Ureter (tissue), 1 donor: Measurements from ENCODE around the gene SEMA4C. TPM values are rescaled to one million over a fixed set of nuclear protein-coding genes. Genes with fewer than 3 reads are reported as not detected.

Experiments
- DNase-seq: peaks from one replicate; pipeline ENCODE4 v3.0.0-alpha.2; 2020; ENCODE audit warnings: low spot score
- total RNA-seq: library from RNA; stranded (reverse); gene quantifications from one replicate; pipeline ENCODE4 v1.2.4, GENCODE V29; 2023
- donor health status: DM: yes; HTN: yes; CAD: no.

The SEMA4C gene
- total RNA-seq, 1 donor from 2014 or later, result 58.0 TPM

- no peak for DNase-seq
Observed at GRCh38 chr2:96819876-96820511, 49.9 kb downstream of the SEMA4C start.

- no peak for DNase-seq
Observed at GRCh38 chr2:96819128-96819875, 50.6 kb downstream of the SEMA4C start.

- DNase-seq, result no peak
Observed at GRCh38 chr2:96817882-96818281, 52.0 kb downstream of the SEMA4C start.

DNA sequence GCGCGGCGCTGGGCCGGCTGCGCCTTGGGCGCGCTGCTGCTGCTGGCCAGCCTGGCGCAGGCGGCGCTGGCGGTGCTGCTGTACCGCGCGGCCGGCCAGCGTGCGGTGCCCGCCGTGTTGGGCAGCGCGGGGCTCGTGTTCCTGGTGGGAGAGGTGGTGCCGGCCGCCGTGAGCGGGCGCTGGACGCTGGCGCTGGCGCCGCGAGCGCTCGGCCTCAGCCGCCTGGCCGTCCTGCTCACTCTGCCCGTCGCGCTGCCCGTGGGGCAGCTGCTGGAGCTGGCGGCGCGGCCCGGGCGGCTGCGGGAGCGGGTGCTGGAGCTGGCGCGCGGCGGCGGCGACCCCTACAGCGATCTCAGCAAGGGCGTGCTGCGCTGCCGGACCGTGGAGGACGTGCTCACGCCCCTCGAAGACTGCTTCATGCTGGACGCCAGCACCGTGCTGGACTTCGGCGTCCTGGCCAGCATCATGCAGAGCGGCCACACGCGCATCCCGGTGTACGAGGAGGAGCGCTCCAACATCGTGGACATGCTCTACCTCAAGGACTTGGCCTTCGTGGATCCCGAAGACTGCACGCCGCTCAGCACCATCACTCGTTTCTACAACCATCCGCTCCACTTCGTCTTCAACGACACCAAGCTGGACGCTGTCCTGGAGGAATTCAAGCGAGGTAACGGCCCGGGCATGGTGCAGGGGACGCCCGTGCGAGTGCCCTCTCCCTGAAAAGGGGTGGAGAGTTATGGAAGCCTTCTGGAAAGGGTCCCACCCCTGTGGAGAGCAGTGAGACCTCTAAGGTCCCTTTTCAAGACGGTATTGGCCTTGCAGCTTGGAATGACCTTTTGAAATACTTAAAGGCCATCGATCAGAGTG, 52.8 kb downstream of the SEMA4C start:
- no peak for DNase-seq

GRCh38 chr2:96816127-96816835, 53.6 kb downstream of the SEMA4C start, which contains the start of gene CNNM3:
Gene CNNM3 (plus strand): TSS chr2:96816268. CDS start chr2:96816278, 10 bp downstream.
- peak; percentile 96 for DNase-seq

GRCh38 chr2:96815326-96816126, 54.4 kb downstream of the SEMA4C start:
- DNase-seq, result no peak

DNA sequence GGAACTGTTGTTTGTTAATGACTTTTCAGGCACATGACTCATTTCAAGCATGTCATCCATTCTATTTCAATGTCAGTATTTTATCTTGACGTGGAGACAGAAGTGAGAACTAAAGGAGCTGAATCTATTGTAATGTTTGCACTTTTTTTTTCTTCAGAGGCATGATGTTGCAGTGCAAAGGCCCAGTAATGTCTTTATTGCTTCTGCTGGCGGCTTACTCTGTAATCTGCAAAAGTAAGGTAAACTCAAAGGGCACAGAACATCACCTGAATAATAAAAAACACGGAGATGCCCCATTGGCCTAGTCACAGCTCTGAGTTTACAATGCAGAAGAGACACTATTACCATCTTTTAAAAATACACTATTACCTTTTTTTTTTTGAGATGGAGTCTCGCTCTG, 56.2 kb downstream of the SEMA4C start:
- no peak for DNase-seq

DNA sequence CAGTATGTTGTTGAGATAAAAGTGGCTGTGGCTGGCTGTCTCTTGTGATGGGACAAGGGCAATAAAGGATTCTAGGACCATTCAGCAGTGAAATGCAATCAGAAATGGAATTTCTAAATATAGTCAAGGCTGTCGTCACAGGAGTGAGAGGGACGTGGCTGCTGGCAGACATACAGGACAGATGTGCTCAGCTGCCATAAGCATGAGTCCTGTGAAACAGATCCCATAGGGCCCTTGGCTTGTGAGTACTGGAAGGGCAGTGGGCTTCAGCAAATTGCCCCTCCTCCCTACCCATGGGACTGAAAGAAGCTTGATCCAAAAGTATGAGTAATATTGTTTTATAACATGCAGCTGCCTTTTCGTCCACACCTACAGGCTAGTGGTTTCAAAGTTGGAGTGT, 58.0 kb downstream of the SEMA4C start:
- no peak for DNase-seq

DNA sequence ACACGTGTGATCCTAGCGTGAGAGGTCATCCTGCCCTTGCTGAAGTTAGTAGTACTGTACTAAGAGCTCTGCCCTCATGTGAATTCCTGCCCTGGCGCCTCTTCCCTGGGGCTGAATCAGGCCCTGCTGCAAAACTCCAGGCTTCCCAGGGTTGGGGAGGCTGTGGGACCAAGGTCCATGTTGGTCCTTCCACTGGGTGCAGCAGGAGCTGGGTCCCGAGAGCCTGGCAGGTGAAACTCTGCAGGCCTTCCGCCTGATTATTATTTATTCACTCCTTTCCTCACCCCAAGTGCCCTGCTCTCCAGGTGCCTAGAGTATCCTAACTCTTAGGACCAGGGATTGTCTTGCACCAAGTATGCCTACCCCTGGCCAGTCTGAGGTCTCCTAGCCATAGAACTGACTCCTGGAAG, 59.1 kb downstream of the SEMA4C start:
- DNase-seq, result no peak

DNA sequence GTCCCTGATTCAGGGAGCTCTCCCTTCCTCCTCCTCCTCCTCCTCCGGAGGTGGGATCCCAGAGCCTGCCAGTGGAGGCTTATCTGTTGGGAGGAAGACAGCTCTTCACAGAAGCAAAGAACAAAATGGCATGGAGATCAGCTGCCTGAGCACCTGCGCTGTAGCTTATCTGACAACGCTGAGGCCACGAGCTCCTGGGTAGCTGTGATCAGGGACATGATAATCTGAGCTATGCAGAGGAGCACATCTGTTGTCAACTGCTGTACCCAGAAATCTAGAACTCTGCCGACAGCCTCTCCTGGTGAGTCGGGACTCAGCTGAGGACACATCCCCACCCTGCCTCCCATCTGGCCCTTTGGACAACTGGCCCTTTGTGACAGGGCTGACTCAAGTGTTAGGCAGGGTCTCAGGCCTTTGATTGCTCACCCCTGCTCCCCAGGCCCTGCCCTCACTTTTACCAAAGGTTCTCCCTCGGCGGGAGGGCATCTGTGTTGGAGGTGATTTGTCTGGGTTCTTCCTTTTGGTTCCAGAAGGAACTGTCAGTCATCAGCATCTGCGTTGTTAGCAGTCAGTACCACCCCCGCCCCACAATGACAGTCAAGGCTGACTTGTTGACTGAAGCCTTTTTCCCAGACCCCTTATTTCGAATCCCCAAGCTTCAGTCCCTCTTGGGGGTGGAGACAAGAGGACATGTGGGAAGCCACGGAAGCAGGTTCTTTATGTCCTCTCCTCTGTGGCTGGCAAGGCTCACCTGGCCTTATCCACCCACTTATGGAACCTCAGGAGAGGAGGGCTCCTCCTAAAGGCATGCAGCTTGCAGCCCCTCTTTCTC, 59.7 kb downstream of the SEMA4C start:
- DNase-seq, result no peak

Other genes starting within 250 kb of the SEMA4C start
- gene KANSL3, start 231.8 kb downstream of the SEMA4C start, total RNA-seq, result 57.2 TPM
- 1.1 TPM for gene FER1L5, start 227.3 kb downstream of the SEMA4C start, total RNA-seq
- gene LMAN2L, start 130.0 kb downstream of the SEMA4C start, total RNA-seq, result 19.1 TPM
- gene CNNM4, start 109.2 kb downstream of the SEMA4C start, total RNA-seq, result 16.0 TPM
- 18.9 TPM for gene CNNM3, start 53.8 kb downstream of the SEMA4C start, total RNA-seq
- gene ANKRD23, start 26.1 kb downstream of the SEMA4C start, total RNA-seq, result 10.2 TPM
- gene ANKRD39, start 12.1 kb downstream of the SEMA4C start, total RNA-seq, result 13.0 TPM
- 1.0 TPM for gene FAM178B, start 116.5 kb upstream of the SEMA4C start, total RNA-seq
- 18.6 TPM for gene FAHD2B, start 224.8 kb upstream of the SEMA4C start, total RNA-seq
- 41.2 TPM for gene ANKRD36, start 243.1 kb upstream of the SEMA4C start, total RNA-seq